ENCODE data around the gene BCAS3.

DNA sequence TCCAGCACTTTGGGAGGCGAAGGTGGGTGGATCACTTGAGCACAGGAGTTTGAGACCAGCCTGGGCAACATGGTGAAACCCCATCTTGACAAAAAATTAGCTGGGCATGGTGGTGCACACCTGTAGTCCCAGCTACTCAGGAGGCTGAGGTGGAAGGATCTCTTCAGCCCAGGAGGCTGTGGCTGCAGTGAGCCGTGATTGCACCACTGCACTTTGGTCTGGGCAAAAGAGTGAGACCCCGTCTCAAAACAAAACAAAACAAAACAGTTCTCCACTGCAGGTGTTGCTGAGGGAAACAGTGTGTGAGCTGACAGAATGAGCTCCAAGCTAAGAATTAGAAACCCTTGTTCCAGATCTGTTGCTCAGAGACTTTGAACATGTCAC is 686.8 kb downstream of the BCAS3 start:
- TF ChIP-seq, protein P1, sequence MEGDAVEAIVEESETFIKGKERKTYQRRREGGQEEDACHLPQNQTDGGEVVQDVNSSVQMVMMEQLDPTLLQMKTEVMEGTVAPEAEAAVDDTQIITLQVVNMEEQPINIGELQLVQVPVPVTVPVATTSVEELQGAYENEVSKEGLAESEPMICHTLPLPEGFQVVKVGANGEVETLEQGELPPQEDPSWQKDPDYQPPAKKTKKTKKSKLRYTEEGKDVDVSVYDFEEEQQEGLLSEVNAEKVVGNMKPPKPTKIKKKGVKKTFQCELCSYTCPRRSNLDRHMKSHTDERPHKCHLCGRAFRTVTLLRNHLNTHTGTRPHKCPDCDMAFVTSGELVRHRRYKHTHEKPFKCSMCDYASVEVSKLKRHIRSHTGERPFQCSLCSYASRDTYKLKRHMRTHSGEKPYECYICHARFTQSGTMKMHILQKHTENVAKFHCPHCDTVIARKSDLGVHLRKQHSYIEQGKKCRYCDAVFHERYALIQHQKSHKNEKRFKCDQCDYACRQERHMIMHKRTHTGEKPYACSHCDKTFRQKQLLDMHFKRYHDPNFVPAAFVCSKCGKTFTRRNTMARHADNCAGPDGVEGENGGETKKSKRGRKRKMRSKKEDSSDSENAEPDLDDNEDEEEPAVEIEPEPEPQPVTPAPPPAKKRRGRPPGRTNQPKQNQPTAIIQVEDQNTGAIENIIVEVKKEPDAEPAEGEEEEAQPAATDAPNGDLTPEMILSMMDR (IDR thresholded peaks at IDR 0.05): no peak
- TF ChIP-seq POLR2A (IDR thresholded peaks at IDR 0.05): no peak

All from lower leg skin (tissue), 3 donors.